ENCODE measurements around the gene ARHGAP33. TPM values are rescaled to one million over a fixed set of nuclear protein-coding genes. Genes with fewer than 3 reads are reported as not detected.
A peak's percentile ranks its signal among the peaks of the same experiment; 100 is the strongest.

ARHGAP33 gene, protein sequence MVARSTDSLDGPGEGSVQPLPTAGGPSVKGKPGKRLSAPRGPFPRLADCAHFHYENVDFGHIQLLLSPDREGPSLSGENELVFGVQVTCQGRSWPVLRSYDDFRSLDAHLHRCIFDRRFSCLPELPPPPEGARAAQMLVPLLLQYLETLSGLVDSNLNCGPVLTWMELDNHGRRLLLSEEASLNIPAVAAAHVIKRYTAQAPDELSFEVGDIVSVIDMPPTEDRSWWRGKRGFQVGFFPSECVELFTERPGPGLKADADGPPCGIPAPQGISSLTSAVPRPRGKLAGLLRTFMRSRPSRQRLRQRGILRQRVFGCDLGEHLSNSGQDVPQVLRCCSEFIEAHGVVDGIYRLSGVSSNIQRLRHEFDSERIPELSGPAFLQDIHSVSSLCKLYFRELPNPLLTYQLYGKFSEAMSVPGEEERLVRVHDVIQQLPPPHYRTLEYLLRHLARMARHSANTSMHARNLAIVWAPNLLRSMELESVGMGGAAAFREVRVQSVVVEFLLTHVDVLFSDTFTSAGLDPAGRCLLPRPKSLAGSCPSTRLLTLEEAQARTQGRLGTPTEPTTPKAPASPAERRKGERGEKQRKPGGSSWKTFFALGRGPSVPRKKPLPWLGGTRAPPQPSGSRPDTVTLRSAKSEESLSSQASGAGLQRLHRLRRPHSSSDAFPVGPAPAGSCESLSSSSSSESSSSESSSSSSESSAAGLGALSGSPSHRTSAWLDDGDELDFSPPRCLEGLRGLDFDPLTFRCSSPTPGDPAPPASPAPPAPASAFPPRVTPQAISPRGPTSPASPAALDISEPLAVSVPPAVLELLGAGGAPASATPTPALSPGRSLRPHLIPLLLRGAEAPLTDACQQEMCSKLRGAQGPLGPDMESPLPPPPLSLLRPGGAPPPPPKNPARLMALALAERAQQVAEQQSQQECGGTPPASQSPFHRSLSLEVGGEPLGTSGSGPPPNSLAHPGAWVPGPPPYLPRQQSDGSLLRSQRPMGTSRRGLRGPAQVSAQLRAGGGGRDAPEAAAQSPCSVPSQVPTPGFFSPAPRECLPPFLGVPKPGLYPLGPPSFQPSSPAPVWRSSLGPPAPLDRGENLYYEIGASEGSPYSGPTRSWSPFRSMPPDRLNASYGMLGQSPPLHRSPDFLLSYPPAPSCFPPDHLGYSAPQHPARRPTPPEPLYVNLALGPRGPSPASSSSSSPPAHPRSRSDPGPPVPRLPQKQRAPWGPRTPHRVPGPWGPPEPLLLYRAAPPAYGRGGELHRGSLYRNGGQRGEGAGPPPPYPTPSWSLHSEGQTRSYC
- total RNA-seq (2022) (16.8 and 27.0 TPM in 2 replicates), Bru-seq, nascent RNA (percentile 43 among the genes with signal in this experiment), BruChase-seq, experiment 1, labeled RNA remaining after a 6-hour chase (percentile 56 among the genes with signal in this experiment), BruChase-seq, experiment 2, labeled RNA remaining after a 2-hour chase (percentile 59 among the genes with signal in this experiment)
- long read RNA-seq, partial matches to known transcripts, result 11 of 11 reads
- long read RNA-seq, other reads (novel, unspliced or antisense), result 0 of 11 reads

DNA sequence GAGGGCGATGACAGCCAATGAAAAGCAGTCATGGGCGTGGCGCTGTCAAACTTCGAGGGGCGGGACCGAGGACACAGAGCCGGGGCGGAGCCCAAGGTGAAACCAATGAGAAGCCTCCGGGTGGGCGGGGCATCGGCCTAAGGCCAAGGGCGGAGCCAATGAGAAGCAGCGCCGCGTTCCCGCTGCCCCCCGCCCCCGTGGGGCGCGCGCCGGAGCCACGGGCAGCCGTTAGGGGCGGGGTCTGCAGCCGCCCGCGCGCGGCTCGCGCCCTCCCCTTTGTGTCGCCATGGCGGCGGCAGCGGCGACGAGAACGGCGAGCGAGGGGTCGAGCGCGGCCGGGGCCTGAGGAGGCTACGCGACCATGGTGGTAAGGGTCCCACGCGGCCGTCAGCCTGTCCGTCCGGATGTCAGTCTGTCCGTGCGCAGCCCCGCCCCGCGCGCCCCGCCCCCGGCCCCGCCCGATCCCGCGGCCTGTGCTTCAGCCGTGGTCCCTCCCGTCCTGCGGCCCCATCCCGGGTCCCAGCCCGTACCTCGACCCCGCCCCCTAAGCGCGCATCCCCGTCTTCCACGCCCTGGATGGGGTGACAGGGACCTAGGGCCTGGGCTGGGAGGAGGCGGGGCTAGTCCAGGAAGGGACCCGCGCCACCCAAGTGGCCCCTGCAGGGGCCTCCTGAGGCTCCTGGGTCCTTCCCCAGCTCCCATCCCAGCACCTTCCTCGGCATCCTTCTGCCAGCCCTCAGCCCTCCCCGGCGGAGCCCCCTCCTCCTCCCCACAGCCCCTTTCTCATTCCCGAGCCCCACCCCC lies at the start of gene ARHGAP33:
ARHGAP33 (plus strand) TSS at position 267 of the 804 bp plus-strand sequence; CDS start at position 362, 95 bp downstream.
- no TSS peak for BruUV-seq (replicated peaks)
- CTCF ChIA-PET, result no interaction called here
- intact Hi-C loops (cut with micrococcal nuclease; ENCODE audit: unreplicated experiment), result no loop called here
- H3K4me1 Mint-ChIP-seq (ENCODE audit: low read depth, unreplicated experiment), result peaks cover 13% of the 10 kb centered on the region
- no peak for TF ChIP-seq CTCF (IDR thresholded peaks at IDR 0.05; ENCODE audit: unreplicated experiment)
- H3K27me3 Mint-ChIP-seq (ENCODE audit: unreplicated experiment), result no peaks in the 10 kb centered on the region
- peaks cover 11% of the 10 kb centered on the region for H3K36me3 Mint-ChIP-seq (ENCODE audit: insufficient read depth, unreplicated experiment)
- H3K4me3 Mint-ChIP-seq (ENCODE audit: low read depth, unreplicated experiment), result peak within 1 kb of the TSS; percentile 69
- no peaks in the 10 kb centered on the region for H3K9me3 Mint-ChIP-seq (ENCODE audit: low read depth, unreplicated experiment)
- peak; percentile 100 for DNase-seq
- H3K27ac Mint-ChIP-seq (ENCODE audit: unreplicated experiment), result peak within 1 kb of the TSS; percentile 55

DNA sequence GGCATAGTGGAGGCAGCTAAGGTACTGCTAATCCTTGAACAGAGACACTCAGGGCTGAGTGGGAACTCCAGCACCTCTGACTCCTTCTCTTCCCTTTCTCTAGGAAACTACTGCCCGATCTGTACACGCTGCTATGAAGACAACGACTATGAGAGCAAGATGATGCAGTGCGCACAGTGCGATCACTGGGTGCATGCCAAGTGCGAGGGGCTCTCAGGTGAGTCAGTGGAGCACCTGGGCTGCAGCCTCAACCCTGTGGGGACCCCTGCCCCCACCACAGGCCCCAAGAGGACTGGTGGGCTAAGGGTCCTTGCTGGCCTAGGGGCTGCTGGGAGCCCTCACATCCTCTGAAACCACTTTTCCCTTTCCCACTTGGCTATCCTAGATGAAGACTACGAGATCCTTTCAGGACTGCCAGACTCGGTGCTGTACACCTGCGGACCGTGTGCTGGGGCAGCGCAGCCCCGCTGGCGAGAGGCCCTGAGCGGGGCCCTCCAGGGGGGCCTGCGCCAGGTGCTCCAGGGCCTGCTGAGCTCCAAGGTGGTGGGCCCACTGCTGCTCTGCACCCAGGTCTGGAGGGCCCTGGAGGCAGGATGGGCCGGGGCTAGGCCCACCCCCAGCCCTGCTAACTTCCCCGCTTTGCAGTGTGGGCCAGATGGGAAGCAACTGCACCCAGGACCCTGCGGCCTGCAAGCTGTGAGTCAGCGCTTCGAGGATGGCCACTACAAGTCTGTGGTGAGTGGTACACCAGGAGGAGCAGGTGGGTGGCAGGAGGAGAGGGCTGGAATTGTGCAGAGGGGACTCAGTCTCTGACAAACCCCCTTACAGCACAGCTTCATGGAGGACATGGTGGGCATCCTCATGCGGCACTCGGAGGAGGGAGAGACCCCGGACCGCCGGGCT lies 48.1 kb upstream of the ARHGAP33 start:
- Mint-ChIP-seq H3K36me3 (ENCODE audit: insufficient read depth, unreplicated experiment) (peaks cover 70% of the 10 kb centered on the region), H3K27me3 (ENCODE audit: unreplicated experiment) (no peaks in the 10 kb centered on the region), H3K9me3 (ENCODE audit: low read depth, unreplicated experiment) (no peaks in the 10 kb centered on the region), H3K4me3 (ENCODE audit: low read depth, unreplicated experiment) (no peak overlapping the region), H3K27ac (ENCODE audit: unreplicated experiment) (no peak overlapping the region), H3K4me1 (ENCODE audit: low read depth, unreplicated experiment) (no peaks in the 10 kb centered on the region)
- intact Hi-C loops (cut with micrococcal nuclease; ENCODE audit: unreplicated experiment), result no loop called here
- no peak for DNase-seq
- no TSS peak for BruUV-seq (replicated peaks)
- CTCF ChIA-PET, result interaction anchor here (1.2 kb wide), 1 partner anchor 69 kb away, joined by 3 read pairs; no protein-coding TSS in a partner anchor
- no peak for TF ChIP-seq CTCF (IDR thresholded peaks at IDR 0.05; ENCODE audit: unreplicated experiment)

DNA sequence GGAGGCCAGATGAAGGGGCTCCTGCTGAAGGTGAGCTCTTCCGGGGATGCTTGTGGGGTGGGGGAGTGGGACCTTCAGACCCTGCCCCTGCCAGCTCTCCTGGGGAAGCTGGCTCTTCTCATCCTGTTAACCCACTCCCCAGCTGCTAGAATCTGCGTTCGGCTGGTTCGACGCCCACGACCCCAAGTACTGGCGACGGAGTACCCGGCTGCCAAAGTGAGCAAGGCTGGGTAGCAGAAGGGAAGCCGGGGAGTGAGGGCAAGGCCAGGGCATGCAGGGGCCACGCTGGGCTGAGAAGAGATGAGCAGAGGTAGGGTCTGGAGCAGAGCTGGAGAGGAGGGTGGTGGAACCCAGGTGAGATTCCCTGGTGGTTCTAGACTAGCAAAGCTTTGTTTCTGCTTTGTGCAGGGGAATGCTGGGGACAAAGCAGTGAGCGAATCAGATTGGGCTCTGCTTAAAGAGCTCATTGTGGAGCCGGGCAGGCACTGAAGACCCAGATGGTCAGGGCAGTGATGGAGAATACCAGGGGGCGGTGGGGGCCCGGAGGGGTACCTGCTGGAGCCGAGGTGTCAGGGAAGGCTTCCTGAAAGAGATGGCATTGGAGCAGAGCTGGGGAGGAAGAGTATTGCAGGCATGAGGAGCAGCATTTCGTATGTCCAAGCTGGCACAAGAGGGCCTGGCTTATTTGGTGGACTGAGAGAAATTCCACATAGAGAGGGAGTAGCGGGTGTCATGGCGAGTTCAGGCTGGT lies 47.2 kb upstream of the ARHGAP33 start:
- H3K27me3 Mint-ChIP-seq (ENCODE audit: unreplicated experiment), result no peaks in the 10 kb centered on the region
- H3K9me3 Mint-ChIP-seq (ENCODE audit: low read depth, unreplicated experiment), result no peaks in the 10 kb centered on the region
- DNase-seq, result no peak
- no peak for TF ChIP-seq CTCF (IDR thresholded peaks at IDR 0.05; ENCODE audit: unreplicated experiment)
- peaks cover 61% of the 10 kb centered on the region for H3K36me3 Mint-ChIP-seq (ENCODE audit: insufficient read depth, unreplicated experiment)
- intact Hi-C loops (cut with micrococcal nuclease; ENCODE audit: unreplicated experiment), result no loop called here
- no peak overlapping the region for H3K4me3 Mint-ChIP-seq (ENCODE audit: low read depth, unreplicated experiment)
- H3K27ac Mint-ChIP-seq (ENCODE audit: unreplicated experiment), result no peak overlapping the region
- no peaks in the 10 kb centered on the region for H3K4me1 Mint-ChIP-seq (ENCODE audit: low read depth, unreplicated experiment)
- no TSS peak for BruUV-seq (replicated peaks)
- CTCF ChIA-PET, result interaction anchor here (1.2 kb wide), 1 partner anchor 68 kb away, joined by 3 read pairs; no protein-coding TSS in a partner anchor
